HEK293T (cell line): ENCODE data around the gene TACC2.

Experiments used
- BHLHE40 ChIP-seq: fragments of 450-650 bp; IDR thresholded peaks from 2 replicates; pipeline ENCODE4 v1.6.1; 2016; ENCODE audit warnings: mild to moderate bottlenecking, moderate library complexity, borderline replicate concordance
- FOXA1 ChIP-seq: fragments of 450-650 bp; IDR thresholded peaks from 2 replicates; pipeline ENCODE4 v1.6.1; 2016; ENCODE audit warnings: mild to moderate bottlenecking
- FOXK2 ChIP-seq: fragments of 450-650 bp; IDR thresholded peaks from 2 replicates; pipeline ENCODE4 v1.6.1; 2016; ENCODE audit warnings: mild to moderate bottlenecking
- FOXM1 ChIP-seq: fragments of 450-650 bp; IDR thresholded peaks from 2 replicates; pipeline ENCODE4 v1.6.1; 2017; ENCODE audit warnings: mild to moderate bottlenecking, borderline replicate concordance
- HDGF ChIP-seq: fragments of 450-650 bp; IDR thresholded peaks from 2 replicates; pipeline ENCODE4 v1.6.1; 2017; ENCODE audit warnings: antibody characterized with exemption, borderline replicate concordance
- LEF1 ChIP-seq: fragments of 450-650 bp; IDR thresholded peaks from 2 replicates; pipeline ENCODE4 v1.6.1; 2017; ENCODE audit warnings: mild to moderate bottlenecking, borderline replicate concordance

DNA sequence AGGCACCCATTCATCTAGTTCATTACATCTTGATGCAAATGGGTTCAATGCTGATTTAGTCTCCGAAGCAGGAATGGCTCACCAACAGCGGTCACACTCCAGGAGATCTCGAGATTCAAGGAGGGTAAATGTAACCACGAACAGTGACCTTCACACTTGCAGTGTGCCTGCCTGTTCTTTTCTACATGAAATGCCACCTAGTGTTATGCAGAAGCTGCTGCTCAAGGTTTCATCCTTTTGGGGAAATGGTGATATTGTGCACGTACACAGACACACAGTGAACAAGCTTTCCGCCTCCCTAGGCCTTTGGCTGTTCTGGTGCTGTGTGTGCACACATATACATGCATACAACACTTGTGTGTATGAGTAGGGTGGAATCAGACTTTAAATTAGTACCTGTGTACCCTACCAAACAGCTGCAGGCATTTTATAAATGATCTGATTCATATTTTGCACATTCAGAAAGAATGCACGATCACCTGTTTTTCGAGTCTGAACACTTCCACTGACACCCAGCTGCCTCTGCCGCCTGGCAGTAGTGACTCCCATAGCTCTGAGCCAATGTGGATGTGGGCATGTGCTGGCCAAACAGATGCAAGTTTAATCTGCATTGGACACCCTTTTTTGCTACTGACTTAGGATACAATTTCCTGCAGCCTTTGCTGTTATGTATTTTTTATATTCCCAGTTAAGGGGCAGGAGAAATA, 100.5 kb downstream of the TACC2 start:
- TF ChIP-seq FOXK2 = no peak
- TF ChIP-seq LEF1 = no peak
- no peak for TF ChIP-seq FOXM1
- TF ChIP-seq FOXA1 = no peak
- TF ChIP-seq BHLHE40 = no peak
- TF ChIP-seq HDGF = no peak
